Glutamatergic neuron (in vitro differentiated cells): ENCODE measurements around the gene USP28. TPM values are rescaled to one million over a fixed set of nuclear protein-coding genes. Genes with fewer than 3 reads are reported as not detected.

ENCODE experiments used
- DNase-seq: peaks from one replicate; pipeline ENCODE4 v3.0.0; 2022
- H3K27ac Mint-ChIP-seq: one replicate; pipeline ENCODE4 v1.8.0; 2020; ENCODE audit warnings: mild to moderate bottlenecking, mixed read lengths, inconsistent platforms; ENCODE audit not compliant: unreplicated experiment
- H3K27me3 Mint-ChIP-seq: one replicate; pipeline ENCODE4 v1.8.0; 2020; ENCODE audit warnings: mild to moderate bottlenecking, moderate library complexity, mixed read lengths, inconsistent platforms; ENCODE audit not compliant: unreplicated experiment
- H3K36me3 Mint-ChIP-seq: one replicate; pipeline ENCODE4 v1.8.0; 2020; ENCODE audit warnings: mild to moderate bottlenecking, mixed read lengths, inconsistent platforms; ENCODE audit not compliant: unreplicated experiment
- H3K4me1 Mint-ChIP-seq: one replicate; pipeline ENCODE4 v1.8.0; 2020; ENCODE audit warnings: mild to moderate bottlenecking, low read depth, mixed read lengths, inconsistent platforms; ENCODE audit not compliant: unreplicated experiment
- H3K4me3 Mint-ChIP-seq: one replicate; pipeline ENCODE4 v1.8.0; 2020; ENCODE audit warnings: mild to moderate bottlenecking, mixed read lengths, inconsistent platforms; ENCODE audit not compliant: unreplicated experiment
- H3K9me3 Mint-ChIP-seq: one replicate; pipeline ENCODE4 v1.8.0; 2020; ENCODE audit warnings: mild to moderate bottlenecking, moderate library complexity, mixed read lengths, inconsistent platforms; ENCODE audit not compliant: unreplicated experiment
- CTCF ChIP-seq: fragments of 200-600 bp; sonication (generic); IDR thresholded peaks from one replicate; pipeline ENCODE4 v1.5.0; 2021; ENCODE audit not compliant: partially characterized antibody, unreplicated experiment
- total RNA-seq: library from RNA; stranded (reverse); fragmentation: NEBNext Ultra II Directional; extraction: Animal tissue kit (Norgen Biotek cat#: 25700); gene quantifications from one replicate; pipeline ENCODE4 v1.2.1, GENCODE V29; 2021; ENCODE audit not compliant: unreplicated experiment

Gene USP28
- total RNA-seq, 1 donor from 2014 or later = 20.0 TPM

GRCh38 chr11:113817162-113817561 is 58.2 kb downstream of the USP28 start:
- Mint-ChIP-seq H3K27ac (no peak overlapping the region), H3K36me3 (no peaks in the 10 kb centered on the region), H3K4me3 (no peak overlapping the region), H3K9me3 (no peaks in the 10 kb centered on the region), H3K27me3 (no peaks in the 10 kb centered on the region), H3K4me1 (no peaks in the 10 kb centered on the region)
- no peak for TF ChIP-seq CTCF
- no peak for DNase-seq

- Mint-ChIP-seq H3K4me3 (no peak overlapping the region), H3K36me3 (no peaks in the 10 kb centered on the region), H3K27me3 (no peaks in the 10 kb centered on the region), H3K4me1 (no peaks in the 10 kb centered on the region), H3K27ac (no peak overlapping the region), H3K9me3 (no peaks in the 10 kb centered on the region)
- DNase-seq = no peak
- no peak for TF ChIP-seq CTCF
Observed at GRCh38 chr11:113814181-113814580, 61.2 kb downstream of the USP28 start.

GRCh38 chr11:113808931-113809330 is 66.4 kb downstream of the USP28 start:
- Mint-ChIP-seq H3K27ac (no peak overlapping the region), H3K4me1 (no peaks in the 10 kb centered on the region), H3K27me3 (no peaks in the 10 kb centered on the region), H3K36me3 (no peaks in the 10 kb centered on the region), H3K9me3 (no peaks in the 10 kb centered on the region), H3K4me3 (no peak overlapping the region)
- DNase-seq = no peak
- TF ChIP-seq CTCF = no peak

- peak; percentile 65 for TF ChIP-seq CTCF
- Mint-ChIP-seq H3K36me3 (no peaks in the 10 kb centered on the region), H3K27ac (no peak overlapping the region), H3K9me3 (no peaks in the 10 kb centered on the region), H3K4me1 (no peaks in the 10 kb centered on the region), H3K27me3 (no peaks in the 10 kb centered on the region), H3K4me3 (no peak overlapping the region)
- peak; percentile 73 for DNase-seq
Observed at GRCh38 chr11:113806406-113806805, 69.0 kb downstream of the USP28 start.

GRCh38 chr11:113805640-113806039 is 69.7 kb downstream of the USP28 start:
- no peak overlapping the region for H3K4me3 Mint-ChIP-seq
- no peak for TF ChIP-seq CTCF
- no peaks in the 10 kb centered on the region for H3K27me3 Mint-ChIP-seq
- no peaks in the 10 kb centered on the region for H3K36me3 Mint-ChIP-seq
- H3K27ac Mint-ChIP-seq = no peak overlapping the region
- no peak for DNase-seq
- no peaks in the 10 kb centered on the region for H3K9me3 Mint-ChIP-seq
- H3K4me1 Mint-ChIP-seq = no peaks in the 10 kb centered on the region
